Measurements from ENCODE around the gene APLNR.

APLNR gene

DNA sequence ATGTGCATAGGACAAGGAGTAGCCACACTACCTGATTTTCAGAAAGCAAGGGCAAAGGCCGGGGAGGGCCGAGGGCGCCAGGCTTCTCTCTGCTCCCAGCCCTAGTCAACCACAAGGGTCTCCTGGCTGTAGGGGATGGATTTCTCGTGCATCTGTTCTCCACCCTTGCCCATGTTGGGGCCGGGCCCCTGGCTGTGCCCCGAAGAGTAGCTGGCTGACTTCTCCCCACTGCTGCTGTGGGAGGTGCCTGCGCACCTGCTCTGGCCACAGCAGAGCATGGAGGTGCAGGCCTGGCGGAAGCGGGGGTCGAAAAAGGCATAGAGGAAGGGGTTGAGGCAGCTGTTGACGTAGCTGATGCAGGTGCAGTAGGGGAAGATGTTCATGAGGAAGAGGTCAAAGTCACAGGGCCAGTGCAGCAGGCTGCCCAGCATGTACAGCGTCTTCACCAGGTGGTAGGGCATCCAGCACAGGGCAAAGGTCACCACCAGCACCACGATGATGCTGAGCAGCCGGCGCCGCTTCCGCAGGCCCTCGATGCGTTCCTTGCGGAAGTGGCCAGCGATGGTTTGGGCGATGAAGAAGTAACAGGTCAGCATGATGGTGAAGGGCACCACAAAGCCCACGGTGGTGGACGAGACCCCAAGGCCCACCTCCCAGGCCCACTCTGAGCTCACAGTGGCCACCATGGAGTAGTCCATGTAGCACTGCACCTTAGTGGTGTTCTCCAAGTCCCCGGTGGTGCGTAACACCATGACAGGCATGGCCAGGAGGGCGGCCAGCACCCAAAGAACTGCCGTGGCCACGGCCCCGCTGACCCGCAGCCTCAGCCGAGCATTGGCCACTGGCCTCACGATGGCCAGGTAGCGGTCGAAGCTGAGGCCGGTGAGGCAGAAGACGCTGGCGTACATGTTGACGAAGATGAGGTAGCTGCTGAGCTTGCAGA, 1.0 kb downstream of the APLNR start:
- DNase-seq (no peak), ATAC-seq (no peak)
- no peaks in the 10 kb centered on the region for H3K9me3 Mint-ChIP-seq
- H3K4me3 Mint-ChIP-seq, result no peak overlapping the region
- peaks cover 17% of the 10 kb centered on the region for H3K4me1 Mint-ChIP-seq
- no peak overlapping the region for H3K27ac Mint-ChIP-seq
- peaks cover 76% of the 10 kb centered on the region for H3K27me3 Mint-ChIP-seq

DNA sequence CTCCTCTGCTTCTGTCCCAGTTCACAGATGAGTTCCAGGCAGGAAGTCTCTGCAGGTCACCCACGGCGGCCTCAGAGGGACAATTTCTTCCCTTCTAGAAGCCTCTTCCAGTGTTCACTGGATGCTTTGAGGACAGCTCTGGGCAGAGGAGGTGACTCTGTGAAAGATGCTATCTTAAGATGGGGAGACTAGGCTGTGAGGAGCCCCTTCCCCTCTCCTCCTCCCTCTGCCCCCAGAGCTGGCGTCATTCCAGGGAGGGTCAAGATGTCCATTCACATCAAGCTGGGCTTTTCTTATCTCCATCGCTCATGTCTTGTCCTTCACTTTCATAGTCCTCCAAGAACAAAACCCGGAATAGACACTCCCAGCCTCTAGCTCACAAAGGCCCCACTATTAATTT, 3.3 kb downstream of the APLNR start:
- Mint-ChIP-seq H3K4me3 (no peak overlapping the region), H3K27ac (no peak overlapping the region), H3K9me3 (no peaks in the 10 kb centered on the region), H3K4me1 (peaks cover 17% of the 10 kb centered on the region), H3K27me3 (peaks cover 92% of the 10 kb centered on the region)
- DNase-seq (no peak), ATAC-seq (no peak)

DNA sequence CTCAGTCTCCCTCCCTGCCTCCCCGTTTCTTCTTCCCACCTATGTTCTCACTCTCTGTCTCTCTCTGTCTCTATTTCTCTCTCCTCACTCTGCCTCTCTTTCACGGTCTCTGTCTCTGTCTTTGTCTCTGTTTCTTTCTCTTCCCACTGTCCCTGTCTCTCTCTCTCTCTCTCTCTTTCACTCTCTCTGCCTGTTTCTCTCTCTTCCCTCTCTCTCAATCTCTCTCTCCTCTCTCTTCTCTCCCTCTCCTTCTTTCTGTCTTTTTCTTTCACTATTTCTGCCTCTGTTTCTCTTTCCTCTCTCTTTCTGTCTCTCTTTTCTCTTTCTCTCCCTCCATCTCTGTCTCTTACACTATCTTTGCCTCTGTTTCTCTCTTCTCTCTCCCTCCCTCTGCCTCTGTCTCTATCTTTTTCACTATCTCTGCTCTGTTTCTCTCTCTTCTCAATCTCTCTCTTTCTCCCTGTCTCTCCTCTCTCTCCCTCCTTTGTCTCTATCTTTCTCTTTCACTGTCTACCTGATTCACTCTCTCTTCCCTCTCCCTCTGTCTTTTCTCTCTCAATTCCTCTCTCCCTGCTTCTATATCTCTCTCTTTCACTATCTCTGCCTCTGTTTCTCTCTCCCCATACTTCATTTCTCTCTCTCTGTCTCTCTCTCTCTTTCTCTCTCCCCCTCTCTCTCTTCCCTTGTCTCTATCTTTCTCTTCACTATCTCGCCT, 5.4 kb downstream of the APLNR start:
- Mint-ChIP-seq H3K27me3 (peaks cover 73% of the 10 kb centered on the region), H3K4me1 (peaks cover 6% of the 10 kb centered on the region), H3K9me3 (no peaks in the 10 kb centered on the region), H3K4me3 (no peak overlapping the region), H3K27ac (no peak overlapping the region)
- ATAC-seq (no peak), DNase-seq (no peak)

DNA sequence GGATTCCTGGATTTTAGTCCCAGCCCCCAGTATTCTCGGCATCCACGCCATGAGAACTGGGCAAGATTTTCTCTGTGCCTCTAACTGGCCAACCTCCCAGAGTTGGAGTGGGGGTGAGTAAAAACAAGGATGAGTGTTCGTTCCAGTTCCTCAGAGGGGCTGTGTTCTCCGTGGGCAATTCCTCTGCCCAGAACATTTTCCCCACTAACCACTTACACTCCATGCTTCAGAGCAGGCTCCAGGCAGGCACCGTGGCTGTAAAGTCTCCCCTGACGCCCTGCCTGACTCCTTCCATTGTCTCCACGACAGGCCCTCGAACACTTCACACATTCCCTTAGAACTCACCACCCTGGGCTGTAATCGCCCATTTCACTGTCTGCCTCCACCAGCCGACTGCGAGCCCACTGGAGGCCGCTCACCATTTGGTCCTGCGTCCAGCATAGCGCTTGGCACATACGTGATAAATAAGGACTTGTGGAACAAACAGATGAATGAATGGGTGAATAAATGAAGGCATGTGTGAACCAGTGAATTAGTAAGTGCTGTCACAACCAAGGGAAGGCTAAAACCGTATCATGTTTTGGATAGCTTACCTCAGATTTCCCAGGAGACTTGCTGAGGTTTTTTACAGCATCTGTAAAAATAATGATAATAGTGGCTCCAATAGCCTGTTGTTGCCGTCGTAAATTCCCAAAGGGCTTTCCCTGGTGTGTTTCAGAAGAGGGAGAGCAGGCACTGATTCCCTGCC, 6.1 kb downstream of the APLNR start:
- H3K4me1 Mint-ChIP-seq, result peaks cover 6% of the 10 kb centered on the region
- H3K4me3 Mint-ChIP-seq, result no peak overlapping the region
- no peak overlapping the region for H3K27ac Mint-ChIP-seq
- peaks cover 65% of the 10 kb centered on the region for H3K27me3 Mint-ChIP-seq
- ATAC-seq (peak; percentile 13), DNase-seq (no peak)
- H3K9me3 Mint-ChIP-seq, result no peaks in the 10 kb centered on the region

DNA sequence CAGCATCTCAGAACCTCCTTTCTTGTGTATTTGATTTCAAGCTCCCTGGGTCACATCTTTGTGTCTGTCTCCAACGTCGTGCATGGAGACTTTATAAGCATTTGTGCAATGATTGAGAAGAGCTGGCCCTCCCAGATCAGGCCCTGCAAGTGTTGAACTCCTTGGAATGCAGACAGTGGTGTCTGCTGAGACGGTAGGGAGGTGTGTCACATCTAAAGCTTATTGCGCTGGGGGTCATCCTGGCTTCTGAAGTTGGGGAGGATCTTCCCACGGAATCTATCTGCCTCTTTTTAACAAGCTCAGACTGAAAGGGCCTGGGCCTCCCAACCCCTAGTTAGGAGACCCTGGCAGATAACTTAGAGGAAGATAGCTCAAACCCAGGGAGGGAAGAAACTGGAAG, 6.7 kb downstream of the APLNR start:
- Mint-ChIP-seq H3K27me3 (peaks cover 59% of the 10 kb centered on the region), H3K4me3 (no peak overlapping the region), H3K9me3 (no peaks in the 10 kb centered on the region), H3K27ac (no peak overlapping the region), H3K4me1 (peaks cover 6% of the 10 kb centered on the region)
- no peak for ATAC-seq
- no peak for DNase-seq

DNA sequence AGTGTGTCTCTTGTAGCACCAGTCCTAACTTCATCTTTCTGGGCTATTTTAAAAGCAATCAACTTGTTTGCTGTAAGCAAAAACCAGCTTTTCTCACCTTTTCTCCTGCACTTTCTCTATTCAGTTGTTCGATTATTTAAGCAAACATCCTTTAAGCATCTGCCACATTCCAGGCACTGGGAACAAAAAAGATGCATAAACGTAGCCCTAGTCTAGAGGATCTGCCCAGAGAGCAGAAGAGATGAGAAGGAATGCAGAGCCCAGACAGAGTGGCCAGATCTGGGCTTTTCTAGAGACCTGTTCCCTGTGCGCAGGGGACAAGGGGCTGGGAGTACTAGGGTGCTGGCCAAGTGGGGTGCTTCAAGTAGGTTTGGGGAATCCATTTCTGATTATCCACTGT, 8.4 kb downstream of the APLNR start:
- DNase-seq (no peak), ATAC-seq (no peak)
- H3K4me1 Mint-ChIP-seq, result peaks cover 6% of the 10 kb centered on the region
- H3K27ac Mint-ChIP-seq, result no peak overlapping the region
- no peak overlapping the region for H3K4me3 Mint-ChIP-seq
- H3K27me3 Mint-ChIP-seq, result peaks cover 42% of the 10 kb centered on the region
- no peaks in the 10 kb centered on the region for H3K9me3 Mint-ChIP-seq

DNA sequence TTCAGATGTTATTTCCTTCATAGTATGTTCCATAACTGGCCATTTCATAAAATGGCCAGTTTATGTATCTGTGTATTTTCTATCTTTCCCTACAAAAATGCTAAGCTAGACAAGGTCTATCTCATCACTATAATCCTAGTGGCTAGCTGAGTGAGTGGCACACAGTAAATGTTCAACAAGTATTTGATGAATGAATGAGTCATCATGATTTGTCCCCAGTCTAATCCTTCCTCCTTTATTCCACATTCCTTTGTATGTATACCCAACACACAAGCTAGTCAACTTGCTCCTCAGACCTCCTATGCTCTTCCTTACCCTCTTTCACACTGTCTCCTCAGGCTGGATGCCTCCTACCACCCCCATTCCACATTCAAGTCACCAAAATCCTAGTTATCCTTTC, 12.5 kb downstream of the APLNR start:
- DNase-seq (no peak), ATAC-seq (no peak)
- Mint-ChIP-seq H3K9me3 (no peaks in the 10 kb centered on the region), H3K27me3 (peaks cover 6% of the 10 kb centered on the region), H3K27ac (no peak overlapping the region), H3K4me1 (no peaks in the 10 kb centered on the region), H3K4me3 (no peak overlapping the region)

DNA sequence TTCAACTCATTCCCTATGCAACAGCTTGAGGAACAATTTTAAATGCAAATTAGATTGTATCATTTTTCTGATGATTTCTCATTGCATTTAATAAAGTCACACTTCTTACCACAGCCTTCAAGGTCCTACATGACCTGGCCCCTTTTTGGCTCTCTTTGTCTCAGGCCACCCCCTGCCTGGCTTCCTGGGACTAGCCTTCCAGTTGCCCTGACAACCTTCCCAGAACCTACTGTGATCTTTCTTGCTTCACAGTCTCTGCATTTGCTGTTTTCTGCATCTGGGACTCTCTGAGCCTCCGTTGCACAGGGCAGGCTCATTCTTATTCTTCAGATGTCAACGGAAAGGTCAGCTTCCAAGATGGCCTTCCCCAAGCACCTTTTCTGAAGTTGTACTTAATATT, 12.9 kb downstream of the APLNR start:
- Mint-ChIP-seq H3K4me3 (no peak overlapping the region), H3K9me3 (no peaks in the 10 kb centered on the region), H3K27me3 (peaks cover 7% of the 10 kb centered on the region), H3K4me1 (no peaks in the 10 kb centered on the region), H3K27ac (no peak overlapping the region)
- ATAC-seq (no peak), DNase-seq (no peak)

DNA sequence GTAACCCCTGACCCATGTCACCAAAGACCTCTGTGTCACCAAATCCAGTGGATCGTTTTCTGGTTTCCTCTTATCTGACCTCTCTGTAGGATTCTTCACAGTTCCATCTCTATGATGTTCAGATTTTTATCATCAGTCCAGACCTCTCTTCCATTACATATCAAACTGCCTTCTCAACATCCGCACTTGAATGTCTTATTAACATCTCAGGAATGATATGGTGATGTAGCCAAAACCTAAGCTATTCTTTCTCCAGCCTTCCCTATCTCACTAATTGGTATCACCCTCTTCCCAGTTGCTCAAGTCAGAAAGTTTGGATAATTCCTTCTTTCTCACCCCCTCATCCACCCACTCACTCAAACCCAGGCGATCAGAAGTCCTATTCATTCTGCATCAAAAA, 13.4 kb downstream of the APLNR start:
- Mint-ChIP-seq H3K4me1 (no peaks in the 10 kb centered on the region), H3K9me3 (no peaks in the 10 kb centered on the region), H3K27ac (no peak overlapping the region), H3K4me3 (no peak overlapping the region), H3K27me3 (peaks cover 7% of the 10 kb centered on the region)
- ATAC-seq (no peak), DNase-seq (no peak)

DNA sequence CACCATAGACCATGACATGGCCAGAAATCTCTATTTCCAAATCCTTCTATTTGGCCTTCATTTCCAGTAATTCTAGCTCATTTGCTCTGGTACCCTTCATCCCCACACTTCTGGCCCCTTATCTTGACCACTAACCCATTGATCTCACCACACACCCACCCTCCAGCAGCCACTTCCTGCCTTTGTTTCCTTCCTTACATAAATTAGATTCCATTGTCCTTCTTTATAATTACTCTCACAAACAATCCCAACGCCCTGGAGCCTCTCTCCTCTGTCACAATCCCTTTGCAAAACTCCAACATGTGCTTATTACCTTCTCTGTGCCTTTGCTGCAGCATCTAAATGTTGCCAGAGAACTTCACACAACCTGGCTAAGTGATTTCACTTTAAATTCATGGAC, 14.8 kb downstream of the APLNR start:
- no peak for ATAC-seq
- Mint-ChIP-seq H3K27me3 (peaks cover 12% of the 10 kb centered on the region), H3K4me3 (no peak overlapping the region), H3K4me1 (no peaks in the 10 kb centered on the region), H3K9me3 (no peaks in the 10 kb centered on the region), H3K27ac (no peak overlapping the region)
- no peak for DNase-seq

DNA sequence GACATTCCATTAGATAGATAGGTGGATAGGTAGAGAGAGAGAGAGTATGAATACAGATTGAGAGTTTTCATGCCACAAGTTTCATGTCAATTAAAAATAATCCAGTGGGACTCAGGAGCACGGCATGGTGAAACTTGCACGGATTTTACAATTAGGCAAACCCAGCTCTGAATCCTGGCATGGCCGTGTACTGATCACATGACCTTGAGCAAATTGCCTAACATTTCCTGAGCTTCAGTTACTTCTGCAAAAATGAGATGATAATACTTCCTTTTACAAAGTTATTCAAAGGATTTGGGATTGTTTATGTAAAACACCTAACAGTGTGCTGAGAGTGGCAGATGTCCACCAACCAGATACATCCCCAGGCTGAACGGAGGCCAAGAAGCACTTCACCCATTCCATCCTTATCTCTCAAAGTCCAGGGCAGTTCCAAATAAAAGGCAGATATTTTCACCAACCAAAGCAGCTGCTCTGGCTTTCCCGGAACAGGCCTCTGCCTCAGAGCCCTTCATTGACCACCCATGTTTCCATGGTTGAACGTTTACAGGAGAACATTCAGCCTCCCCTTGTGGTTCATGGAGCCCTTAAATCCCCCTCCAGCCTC, 17.9 kb downstream of the APLNR start:
- H3K4me3 Mint-ChIP-seq, result no peak overlapping the region
- H3K27me3 Mint-ChIP-seq, result peaks cover 14% of the 10 kb centered on the region
- ATAC-seq, result no peak

DNA sequence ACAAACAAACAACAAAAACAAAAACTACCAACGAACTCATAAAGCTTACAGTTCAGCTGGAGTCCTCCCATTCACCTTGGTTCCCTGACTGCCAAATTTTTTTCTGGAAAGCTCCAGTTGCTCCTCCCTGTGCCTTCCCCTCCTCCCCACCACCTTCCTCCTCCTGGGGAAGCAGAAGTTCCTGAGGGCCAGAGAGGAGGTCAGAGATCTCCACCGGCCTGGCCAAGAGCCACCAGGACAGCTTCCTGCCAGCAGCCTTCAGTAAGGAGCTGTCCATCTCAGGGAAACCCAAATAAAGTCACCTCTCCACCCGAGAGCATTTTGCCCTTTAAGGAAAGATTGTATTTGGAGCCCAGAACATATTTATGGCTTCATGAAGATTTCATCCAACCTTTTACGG, 20.0 kb downstream of the APLNR start:
- Mint-ChIP-seq H3K4me1 (no peaks in the 10 kb centered on the region), H3K27ac (no peak overlapping the region), H3K9me3 (no peaks in the 10 kb centered on the region), H3K4me3 (no peak overlapping the region), H3K27me3 (peaks cover 14% of the 10 kb centered on the region)
- no peak for ATAC-seq
- no peak for DNase-seq

More for the DNA sequence above, 17.9 kb downstream of the APLNR start:
- H3K9me3 Mint-ChIP-seq, result no peaks in the 10 kb centered on the region
- H3K4me1 Mint-ChIP-seq, result no peaks in the 10 kb centered on the region
- no peak overlapping the region for H3K27ac Mint-ChIP-seq
- DNase-seq, result no peak

DNA sequence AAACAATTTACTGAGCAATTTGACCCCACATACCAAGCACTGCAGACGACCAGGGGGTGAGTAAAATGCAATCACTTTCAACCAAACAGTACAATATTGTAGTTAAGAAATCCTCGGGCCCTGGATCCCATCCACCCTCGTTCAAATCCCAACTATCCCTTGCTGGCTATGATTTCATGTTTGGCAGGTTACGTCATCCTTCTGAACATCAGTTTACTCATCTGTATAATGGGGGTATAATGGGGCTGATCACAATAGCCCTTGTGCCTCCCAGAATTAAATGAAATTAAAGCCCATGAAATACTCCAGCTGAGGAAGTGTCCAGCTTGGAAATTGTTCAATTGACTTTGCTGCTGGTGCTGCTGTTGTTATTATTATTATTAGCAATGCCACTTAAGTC, 20.6 kb downstream of the APLNR start:
- Mint-ChIP-seq H3K27ac (no peak overlapping the region), H3K4me3 (no peak overlapping the region), H3K27me3 (peaks cover 14% of the 10 kb centered on the region), H3K4me1 (no peaks in the 10 kb centered on the region), H3K9me3 (no peaks in the 10 kb centered on the region)
- DNase-seq, result no peak
- ATAC-seq, result no peak

DNA sequence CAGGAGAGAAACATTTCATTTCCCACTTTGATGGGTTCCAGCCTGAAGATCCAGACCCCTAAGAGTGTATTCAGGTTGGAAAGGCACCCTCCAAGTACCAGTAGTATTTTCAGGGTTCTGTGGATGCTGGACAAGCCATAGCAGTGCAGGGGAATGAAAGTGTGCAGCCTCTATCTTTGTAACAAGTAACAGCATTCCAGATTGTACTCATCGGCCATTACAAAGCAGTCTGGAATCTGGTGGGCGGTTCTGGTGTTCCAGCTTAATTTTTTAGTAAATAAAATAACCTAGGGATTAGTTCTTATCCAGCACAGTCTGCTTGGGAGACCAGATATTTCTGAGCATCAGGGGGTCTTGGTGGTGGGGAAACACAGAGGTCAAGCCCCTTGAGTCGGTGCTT, 22.6 kb downstream of the APLNR start:
- H3K27ac Mint-ChIP-seq, result no peak overlapping the region
- H3K9me3 Mint-ChIP-seq, result no peaks in the 10 kb centered on the region
- H3K27me3 Mint-ChIP-seq, result peaks cover 9% of the 10 kb centered on the region
- DNase-seq (no peak), ATAC-seq (no peak)
- H3K4me1 Mint-ChIP-seq, result no peaks in the 10 kb centered on the region
- no peak overlapping the region for H3K4me3 Mint-ChIP-seq

DNA sequence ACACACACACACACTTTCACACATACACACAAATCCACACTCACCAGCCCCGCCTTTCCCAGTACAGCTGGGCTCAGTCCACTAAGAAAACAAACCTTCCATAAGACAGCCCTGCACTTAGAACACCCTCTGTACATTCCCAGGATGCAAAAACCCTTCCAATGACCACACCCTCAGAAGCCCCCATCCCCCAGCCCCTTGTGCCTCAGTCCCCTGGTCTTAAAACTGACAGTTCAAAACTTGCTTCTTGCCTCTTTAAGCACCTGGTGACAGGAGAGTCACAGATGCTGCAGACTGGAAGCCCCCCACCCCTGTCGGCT, 23.0 kb downstream of the APLNR start:
- H3K4me3 Mint-ChIP-seq, result no peak overlapping the region
- no peaks in the 10 kb centered on the region for H3K4me1 Mint-ChIP-seq
- no peaks in the 10 kb centered on the region for H3K9me3 Mint-ChIP-seq
- no peak overlapping the region for H3K27ac Mint-ChIP-seq
- ATAC-seq (no peak), DNase-seq (no peak)
- H3K27me3 Mint-ChIP-seq, result peaks cover 7% of the 10 kb centered on the region

Measured in stimulated activated naive CD8-positive, alpha-beta T cell treated with anti-CD3 and anti-CD28 coated beads, Interleukin-15, amount 100 ng/mL, for 72 hours (primary cell).